Measurements from ENCODE around the gene SLC30A1.
A peak's percentile ranks its signal among the peaks of the same experiment; 100 is the strongest.
"Not testable (repeated sequence)": the region's sequence is repeated elsewhere in the genome, so short reads cannot be mapped to it uniquely, and the experiment has no call there.

Gene SLC30A1, protein sequence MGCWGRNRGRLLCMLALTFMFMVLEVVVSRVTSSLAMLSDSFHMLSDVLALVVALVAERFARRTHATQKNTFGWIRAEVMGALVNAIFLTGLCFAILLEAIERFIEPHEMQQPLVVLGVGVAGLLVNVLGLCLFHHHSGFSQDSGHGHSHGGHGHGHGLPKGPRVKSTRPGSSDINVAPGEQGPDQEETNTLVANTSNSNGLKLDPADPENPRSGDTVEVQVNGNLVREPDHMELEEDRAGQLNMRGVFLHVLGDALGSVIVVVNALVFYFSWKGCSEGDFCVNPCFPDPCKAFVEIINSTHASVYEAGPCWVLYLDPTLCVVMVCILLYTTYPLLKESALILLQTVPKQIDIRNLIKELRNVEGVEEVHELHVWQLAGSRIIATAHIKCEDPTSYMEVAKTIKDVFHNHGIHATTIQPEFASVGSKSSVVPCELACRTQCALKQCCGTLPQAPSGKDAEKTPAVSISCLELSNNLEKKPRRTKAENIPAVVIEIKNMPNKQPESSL

DNA sequence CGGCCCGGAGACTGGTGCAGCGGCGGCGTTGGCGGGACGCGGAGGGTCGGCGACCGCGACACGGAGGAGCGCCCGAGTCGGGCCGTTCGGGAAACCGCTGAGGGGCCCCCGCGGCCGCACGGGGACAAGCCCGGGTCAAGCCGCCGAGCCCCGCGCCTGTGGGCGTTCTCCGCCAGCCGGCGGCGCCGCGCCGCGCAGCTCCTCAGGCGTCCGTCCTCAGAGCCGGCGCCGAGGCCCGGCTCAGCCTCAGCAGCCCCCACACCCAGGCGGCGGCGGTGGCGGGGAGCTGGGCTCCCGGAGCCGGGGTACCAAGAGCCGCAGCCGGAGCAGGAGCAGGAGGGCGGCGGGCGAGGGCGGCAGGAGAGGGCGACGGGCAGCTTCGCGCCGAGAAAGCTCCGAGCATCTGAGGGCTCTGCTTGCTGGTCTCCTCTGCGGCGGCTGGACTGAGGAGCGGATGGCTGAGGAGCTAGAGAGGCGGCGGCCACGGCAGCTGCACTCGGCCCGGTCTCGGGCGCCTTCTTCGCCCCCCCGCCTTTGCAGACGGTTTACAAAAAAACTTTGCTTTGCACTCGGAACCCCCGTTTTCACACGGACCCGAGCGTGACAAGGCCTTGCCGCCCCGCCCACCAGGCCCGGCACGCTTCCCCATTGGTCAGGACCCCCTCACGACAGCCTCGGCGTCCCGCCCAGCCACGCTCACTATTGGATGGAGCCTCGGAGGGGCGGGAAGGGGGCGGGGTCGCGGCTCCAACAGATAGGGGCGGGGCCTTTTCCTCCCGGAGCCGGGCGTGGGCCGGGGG is at the start of gene SLC30A1:
SLC30A1 (minus strand) TSS at position 522 of the 800 bp plus-strand sequence. CDS start 549 bp downstream, outside the sequence.
- peak; percentile 98 for DNase-seq (ENCODE audit: low read depth)

DNA sequence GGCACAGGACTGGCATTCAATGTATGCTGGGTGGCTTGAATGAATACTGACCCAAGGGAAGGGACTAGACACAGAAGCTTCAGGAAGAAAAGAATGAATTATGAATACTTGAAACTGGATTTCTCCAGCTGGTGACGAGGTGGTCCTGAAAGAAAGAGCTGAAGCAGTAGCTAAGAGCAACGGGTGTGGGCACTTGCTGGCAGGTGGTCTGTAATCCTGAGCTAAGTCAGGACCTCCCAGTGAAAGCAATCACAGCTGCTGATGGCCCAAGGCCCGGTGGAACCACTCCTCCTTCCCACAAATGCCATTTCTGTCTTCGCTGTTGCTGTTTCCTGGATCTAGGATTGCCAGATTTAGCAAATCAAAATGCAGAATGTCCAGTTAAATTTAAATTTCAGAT is 49.5 kb upstream of the SLC30A1 start:
- no peak for DNase-seq (ENCODE audit: low read depth)

DNA sequence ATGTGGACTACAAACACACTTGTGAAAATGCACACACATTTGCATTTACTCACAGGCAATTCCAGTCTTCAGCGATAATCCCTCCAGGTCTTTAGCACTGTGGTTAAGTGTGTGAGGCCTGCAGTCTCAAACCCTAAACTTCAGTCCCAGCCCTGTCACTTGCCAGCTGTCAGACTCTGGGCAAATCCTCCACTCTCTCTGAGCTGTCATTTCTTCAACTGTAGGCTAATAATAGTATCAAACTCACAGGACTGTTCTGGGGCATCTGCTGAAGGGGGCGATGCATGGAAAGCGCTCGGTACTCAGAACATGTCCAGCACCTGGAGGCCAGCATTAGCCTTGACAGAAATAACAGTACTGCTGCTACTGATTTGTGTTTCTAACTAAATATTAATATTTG is 48.3 kb upstream of the SLC30A1 start:
- DNase-seq (ENCODE audit: low read depth), result no peak

DNA sequence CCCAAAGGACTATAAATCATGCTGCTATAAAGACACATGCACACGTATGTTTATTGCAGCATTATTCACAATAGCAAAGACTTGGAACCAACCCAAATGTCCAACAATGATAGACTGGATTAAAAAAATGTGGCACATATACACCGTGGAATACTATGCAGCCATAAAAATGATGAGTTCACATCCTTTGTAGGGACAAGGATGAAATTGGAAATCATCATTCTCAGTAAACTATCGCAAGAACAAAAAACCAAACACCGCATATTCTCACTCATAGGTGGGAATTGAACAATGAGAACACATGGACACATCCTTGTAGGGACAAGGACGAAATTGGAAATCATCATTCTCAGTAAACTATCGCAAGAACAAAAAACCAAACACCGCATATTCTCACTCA is 46.9 kb upstream of the SLC30A1 start:
- not testable (repeated sequence) for DNase-seq (ENCODE audit: low read depth)

DNA sequence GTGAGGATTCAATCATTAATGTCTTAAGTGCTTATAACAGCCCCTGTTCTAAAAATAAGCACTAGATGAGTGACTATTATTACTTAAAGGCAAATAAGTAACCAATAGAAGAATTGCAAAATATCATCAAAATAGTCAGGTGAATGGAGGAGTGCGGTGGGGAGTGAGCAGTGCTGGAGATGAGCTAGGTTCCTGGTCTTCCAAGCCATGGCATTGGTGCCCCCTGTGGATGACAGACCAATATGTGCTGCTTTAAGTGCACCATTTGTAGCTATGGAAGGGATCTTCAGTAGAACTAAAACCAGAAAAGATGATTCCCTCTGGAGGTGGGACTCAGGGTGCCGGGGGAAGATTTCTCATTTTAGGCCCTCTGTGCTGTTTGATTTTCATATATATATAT is 46.1 kb upstream of the SLC30A1 start:
- DNase-seq (ENCODE audit: low read depth), result no peak

DNA sequence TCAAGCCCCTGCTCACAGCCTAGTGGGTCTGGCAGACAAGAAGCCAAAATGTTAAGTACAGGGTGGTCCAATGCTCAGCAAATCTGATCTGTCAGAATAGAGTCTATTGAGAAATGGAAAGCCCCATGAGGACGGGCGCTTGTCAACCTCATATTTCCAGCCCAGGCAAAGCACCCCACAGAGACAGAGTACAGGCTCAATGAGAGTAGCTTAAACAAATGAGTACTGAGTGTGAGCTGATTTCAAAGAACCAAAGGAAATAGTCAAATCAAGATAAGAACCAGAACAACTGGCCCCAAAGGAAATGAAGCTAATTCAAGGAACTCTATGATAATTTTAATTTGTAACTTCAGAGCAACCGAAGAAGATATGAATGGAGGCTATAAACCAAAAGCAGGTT is 44.6 kb upstream of the SLC30A1 start:
- no peak for DNase-seq (ENCODE audit: low read depth)

DNA sequence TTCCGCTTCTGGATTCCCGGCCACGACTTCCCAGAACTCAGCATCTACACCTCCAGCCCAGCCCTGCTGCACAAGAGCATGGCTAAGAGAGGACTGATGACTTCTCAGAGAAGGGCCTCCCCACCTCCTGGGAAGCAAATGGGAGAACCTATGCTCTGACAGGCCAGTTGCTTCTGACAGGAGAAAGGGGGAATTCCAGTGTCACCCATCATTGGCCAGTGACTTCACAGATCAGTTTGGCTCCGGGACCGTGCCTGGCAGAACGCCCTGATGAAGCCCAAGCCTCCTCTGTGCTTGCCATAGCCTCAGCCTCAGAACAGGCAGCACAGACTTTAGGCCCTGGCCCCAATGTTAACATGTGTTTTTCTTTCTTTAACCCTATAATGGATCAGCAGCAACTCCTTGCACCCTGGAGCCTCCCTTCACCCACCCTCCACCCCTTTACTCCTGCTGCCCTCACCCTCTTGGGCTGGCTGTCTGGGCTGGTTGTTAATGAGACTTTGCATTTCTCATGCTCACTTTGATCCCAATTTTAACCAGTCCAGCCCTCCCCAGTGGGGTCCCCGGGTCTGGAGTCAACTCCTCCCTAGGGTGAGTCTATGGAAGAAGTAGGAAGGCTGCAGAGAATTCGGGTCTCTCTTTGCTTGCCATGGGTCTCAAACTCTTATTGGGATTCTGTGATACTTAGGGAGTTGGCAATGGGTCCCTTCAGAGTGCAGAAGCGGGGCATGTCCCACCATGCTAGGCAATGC is 42.7 kb upstream of the SLC30A1 start:
- no peak for DNase-seq (ENCODE audit: low read depth)

DNA sequence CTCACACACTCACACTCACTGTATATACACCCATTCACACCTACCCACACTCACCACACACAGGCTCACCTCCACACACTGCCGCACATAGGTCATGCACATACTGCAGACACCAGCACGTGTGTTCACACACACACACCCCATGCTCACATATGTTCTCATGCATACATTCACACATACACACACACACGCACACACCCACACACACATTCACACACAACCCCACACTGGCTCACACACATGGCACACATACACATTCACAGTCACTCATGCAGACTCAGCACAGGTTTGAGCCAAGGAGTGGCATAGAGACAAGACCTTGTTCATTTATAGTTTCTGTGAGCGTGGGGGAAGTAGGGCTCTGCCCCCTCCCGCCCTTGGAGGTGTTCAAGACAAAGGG is 41.1 kb upstream of the SLC30A1 start:
- DNase-seq (ENCODE audit: low read depth), result no peak

DNA sequence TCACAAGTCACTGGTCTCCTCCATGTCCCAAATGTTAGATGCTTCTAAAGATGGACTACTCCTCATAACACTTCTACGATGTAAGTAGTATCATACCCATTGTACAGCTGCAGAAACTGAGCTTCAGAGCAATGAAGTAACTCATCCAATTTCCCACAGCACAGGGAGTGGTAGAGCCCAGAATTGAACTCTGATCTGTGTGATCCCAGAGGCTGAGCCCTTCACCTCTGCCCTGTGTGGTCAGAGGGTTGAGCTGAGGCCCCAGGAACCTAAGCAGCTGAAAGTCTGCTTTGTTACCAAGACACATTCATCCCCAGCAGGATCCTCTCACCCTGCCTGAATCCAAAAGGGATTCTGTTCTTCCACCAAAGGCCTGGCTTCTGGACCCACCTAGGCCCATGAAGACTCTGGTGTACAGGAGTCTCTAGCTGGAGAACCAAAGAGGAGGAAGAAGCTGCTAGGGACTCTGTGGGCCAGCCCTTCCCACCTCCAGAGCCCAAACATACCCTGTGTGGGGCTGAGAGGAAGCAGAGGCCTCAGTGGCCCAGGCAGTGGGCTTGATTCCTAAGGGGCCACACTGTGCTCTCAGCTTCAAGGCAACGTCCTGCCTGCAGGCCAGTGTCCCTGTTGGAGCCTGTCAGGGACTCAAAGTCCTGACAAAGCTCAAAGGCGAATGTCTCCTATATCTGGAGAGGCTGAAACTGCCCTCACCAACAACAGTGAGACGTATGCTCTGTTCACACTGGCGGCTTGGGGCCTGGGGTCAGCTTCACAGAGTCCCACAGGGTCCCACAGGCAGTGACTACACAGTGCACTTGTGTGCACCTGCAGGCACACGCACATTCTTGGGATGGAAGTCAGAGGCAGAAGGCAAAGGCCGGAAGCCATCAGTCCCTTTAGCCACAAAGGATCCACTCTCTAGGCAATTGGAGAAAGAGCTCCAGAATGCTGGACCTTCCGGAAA is 40.4 kb upstream of the SLC30A1 start:
- no peak for DNase-seq (ENCODE audit: low read depth)

DNA sequence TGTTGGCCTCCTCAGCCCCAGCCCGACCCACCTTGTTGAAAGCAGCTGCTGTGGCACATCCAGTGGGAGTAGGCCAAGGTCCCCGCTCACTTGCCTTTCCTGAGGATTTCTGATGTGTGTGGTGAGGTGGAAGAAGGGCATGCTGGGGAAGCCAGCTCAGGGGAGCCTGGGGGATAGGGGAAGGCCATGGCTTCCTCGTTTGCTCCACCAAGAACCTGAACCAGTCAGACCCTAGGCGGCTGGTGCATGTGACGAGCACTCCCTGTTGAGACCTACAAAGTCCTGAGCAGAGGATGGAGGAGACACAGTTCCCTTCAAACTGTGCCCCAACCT is 38.0 kb upstream of the SLC30A1 start:
- no peak for DNase-seq (ENCODE audit: low read depth)

DNA sequence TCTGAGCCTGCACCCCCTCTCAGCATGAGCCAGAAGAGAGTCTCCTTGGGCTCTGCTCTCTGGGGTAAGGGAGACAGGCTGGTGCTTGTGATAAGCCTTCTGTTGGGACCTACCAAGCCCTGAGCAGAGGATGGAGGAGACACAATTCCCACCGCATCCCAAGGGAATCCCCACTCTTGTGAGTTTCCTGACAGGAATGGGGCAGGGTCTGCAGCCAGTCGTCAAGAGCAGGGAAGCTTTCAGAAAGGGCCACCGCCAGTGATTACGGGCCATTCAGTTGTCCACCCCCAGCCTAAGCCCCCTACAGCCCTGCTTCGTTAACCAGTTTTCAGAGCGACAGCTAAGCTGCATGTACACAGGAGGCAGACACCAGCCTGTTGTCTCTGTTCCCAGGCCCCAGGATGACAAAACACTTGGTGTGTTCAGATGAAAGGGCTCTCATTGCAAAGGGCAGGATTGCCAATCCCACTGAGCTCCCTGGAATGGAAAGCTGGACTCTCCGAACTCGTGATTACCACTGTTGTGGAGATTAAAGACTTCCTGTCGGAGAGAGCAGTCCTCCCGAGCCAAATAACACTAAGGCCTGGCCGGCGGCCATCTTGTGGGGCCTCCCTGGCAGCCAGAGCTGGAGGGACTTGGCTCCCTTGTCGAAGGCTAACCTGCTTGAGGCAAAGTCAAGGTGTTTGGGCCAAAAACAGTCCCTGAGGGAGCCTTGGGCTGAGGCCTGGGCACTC is 37.4 kb upstream of the SLC30A1 start:
- no peak for DNase-seq (ENCODE audit: low read depth)

DNA sequence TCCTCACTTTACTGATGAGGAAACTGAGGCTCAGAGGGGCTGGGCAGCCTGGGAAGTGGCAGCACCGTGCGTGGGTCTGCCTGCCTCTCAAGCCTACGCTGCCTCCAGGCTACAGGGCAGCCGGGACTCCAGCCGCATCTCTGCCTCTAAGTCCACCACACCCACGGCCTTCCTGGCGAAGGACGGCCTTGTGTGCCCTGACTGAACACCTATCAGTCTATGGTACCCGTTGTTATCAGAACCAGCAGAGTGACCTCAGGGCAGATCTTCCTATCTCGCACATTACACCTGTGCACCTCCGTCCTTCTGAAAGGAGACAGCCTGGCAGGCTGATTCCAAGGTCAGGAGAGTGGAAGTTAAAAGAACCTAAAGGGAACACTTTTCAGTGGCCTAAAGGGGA is 35.7 kb upstream of the SLC30A1 start:
- no peak for DNase-seq (ENCODE audit: low read depth)

DNA sequence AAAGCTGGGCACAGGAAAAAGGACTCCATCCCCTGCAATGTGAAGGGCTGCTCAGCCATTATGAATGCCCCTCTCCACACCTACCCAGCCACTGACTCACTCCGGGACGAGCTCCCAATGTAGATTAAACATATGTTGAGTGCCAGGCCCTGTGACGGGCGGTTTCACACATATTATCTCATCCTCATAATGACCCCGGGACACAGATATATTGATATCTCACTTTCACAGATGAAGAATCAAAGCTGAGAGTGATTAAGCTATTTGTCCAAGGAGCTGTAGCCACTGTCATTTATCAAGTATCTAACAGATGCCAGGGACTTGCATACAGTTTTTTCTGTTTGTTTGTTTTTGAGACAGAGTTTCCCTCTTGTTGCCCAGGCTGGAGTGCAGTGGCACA is 35.0 kb upstream of the SLC30A1 start:
- no peak for DNase-seq (ENCODE audit: low read depth)

DNA sequence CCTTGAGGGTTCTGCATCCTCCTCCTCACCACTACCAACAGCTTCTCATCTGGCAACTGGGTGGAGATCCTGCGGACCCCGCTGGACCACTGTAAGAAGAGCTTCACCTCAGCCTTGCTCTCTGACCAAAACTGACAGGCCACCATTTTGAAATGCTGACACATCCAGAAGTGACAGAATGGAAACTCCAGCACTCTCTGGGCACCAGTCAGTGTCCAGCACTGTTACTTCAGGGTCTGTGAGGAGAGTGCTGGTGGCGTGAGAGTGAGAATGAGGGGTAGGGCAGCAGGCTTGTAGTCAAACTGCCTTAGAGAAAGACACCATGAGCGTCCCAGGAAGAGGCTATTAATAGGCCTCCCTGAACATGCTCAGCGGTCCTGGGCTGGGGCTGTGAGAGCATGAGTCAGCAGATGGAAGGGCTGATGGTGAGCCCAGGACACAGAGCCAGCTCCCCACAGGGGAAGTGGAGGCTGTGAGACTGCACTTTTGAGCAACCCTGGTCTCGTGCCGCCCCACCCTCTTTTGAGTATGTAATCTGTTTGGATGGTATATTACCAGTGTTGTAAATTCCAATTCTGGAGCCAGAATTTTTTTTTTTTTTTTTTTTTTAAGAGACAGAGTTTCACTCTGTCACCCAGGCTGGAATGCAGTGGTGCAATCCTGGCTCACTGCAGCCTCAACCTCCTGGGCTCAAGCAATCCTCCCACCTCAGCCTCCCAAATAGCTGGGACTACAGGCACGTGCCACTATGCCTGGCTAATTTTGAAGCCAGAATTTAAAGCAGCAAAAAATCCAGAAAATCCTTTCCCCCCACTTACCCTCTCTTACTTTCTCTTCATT is 34.4 kb upstream of the SLC30A1 start:
- no peak for DNase-seq (ENCODE audit: low read depth)

DNA sequence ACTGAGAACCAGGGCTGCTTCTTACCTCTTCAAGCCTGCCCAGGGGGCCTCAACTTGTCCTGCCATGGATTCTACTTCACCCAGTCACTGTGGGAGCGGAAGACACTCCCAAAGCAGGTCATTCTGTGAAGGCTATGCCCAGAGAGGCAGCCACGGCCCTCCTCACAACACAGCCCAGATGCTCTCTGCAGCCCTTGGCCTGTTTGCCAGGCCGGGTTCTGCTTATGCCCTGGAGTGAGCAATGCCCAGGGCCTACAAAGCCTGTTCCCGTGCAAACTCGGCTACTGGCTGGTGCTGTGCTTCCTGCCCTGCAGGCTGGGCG is 33.8 kb upstream of the SLC30A1 start:
- no peak for DNase-seq (ENCODE audit: low read depth)

DNA sequence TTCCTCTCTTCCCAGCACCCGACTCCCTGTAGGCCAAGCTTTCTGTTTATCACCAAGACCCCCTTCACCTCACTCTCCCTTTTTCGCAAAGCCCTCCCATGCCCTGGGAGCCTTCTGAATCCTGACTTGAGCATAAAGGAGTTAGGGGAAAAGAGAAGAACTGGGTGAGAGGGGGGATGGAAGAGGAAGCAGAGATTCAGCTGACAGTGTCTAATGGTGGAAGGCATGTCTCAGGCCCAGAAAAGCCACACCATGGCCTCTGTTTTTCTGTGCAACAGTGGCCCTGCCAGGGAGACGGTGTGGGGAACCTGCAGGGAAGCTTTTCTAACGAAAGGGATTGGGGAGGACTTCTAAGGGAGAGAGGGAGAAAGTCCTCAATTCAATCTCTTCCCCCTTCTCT is 32.9 kb upstream of the SLC30A1 start:
- DNase-seq (ENCODE audit: low read depth), result no peak

DNA sequence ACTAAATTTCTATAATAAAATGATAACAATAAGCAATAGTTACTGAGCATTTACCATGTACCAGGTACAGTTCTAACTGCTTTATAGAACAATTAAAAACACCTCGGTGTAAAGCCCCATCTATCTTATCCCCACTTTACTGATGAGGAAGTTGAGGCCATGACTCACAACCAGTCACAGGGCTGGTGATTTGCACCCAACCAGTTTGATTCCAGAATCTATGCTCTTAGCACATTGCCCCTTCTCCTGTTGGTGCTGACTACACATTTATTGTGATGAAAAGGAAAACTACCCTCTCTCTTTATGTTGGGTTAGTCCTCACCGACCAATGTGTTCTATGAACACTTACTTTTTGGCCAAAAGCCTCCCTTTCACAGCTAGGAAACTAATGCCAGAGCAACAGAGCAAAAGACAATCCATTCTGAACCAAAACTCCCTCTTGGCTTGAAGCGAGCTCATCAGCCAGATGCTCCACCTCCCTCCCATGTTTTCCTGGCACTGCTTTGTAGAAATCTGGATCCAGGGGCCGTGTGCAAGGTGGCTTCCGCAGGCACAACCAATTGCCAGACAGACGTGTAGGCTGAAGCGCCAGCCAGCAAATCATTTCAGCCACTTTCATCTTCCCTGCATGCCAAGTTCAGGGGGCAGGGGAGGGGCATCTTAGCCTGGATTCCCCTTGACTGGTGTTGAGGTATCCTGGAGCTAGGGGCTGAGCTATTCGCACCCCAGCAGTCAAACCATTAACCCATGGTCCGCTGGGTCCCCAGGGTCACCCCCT is 32.0 kb upstream of the SLC30A1 start:
- no peak for DNase-seq (ENCODE audit: low read depth)

DNA sequence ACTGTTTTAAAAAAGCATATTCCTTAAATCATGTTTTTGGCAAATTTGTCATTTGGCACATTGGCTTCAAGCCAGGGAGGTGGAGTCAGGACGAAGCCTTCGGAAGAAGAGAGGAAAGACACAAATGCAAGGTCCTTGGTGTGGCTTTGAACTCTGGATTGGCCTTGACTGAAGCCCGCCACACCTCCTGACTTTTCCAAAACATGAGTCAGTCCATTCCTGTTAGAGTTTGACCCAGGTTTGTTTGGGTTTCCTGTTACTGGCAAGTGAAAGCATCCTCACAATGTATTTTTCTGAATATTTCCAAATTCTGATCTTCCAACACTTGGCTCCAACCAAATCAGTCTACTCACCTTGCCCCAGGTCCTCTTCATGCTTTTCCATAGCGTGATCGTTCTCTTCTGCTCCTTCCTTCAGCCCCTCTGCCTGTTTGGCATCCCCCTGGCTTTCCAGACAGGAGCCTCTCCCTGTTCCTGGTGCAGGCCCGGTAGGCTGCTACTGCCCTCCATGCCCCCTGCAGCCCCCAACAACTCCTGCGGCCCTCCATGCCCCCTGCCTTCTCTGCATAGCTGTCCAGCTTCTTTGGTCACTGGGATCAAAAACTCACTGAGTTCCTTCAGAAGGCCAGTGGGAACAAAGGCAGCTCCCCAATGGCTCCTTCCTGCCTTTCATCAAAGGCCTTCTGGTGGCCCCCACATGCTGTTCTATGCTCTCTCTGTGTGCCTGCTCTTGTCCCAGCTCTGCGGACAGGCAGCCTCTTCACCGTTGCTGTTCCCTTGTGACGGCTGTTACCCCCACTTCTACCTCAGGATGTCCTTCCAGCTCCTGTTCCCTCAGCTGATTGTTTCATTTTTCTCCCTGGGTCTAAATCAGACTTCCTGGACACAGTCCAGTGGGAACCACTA is 30.4 kb upstream of the SLC30A1 start:
- no peak for DNase-seq (ENCODE audit: low read depth)

All from T-helper 22 cell (primary cell).